ENCODE data around the gene D2HGDH. TPM values are rescaled to one million over a fixed set of nuclear protein-coding genes. Genes with fewer than 3 reads are reported as not detected.

D2HGDH gene
- total and polyA plus RNA-seq, 9 of the 15 experiments (the other 6 are each of a cell fraction or from before 2014, with no cell fraction given) = 0.39 to 30.8 (median 10.3) TPM

- TF ChIP-seq CHAMP1 (IDR thresholded peaks at IDR 0.05) = no peak
- TF ChIP-seq TBL1XR1 (IDR thresholded peaks at IDR 0.05; ENCODE audit: low read length in 2 of 2) = no peak; a peak in 1 of 4 replicates
- peak in 1 of 2 experiments; percentile 57; a peak in 2 of 4 replicates for TF ChIP-seq FOXK2 (conservative IDR thresholded peaks at IDR 0.05 in 1 of 2, IDR thresholded peaks at IDR 0.05 in 1 of 2; ENCODE audit: low read depth in 2 of 2)
- TF ChIP-seq ETV1 (tag; conservative IDR thresholded peaks at IDR 0.05; ENCODE audit: low read depth) = peak; percentile 33; the same call in 1 of the 2 replicates
- TF ChIP-seq BRCA1 (IDR thresholded peaks at IDR 0.05) = no peak
- TF ChIP-seq BRCA1 (CRISPR knock-in tag; IDR thresholded peaks at IDR 0.05) = no peak
- no peak for TF ChIP-seq THRB (CRISPR knock-in tag; conservative IDR thresholded peaks at IDR 0.05)
- no peak for TF ChIP-seq TRIM25 (IDR thresholded peaks at IDR 0.05; ENCODE audit: borderline replicate concordance)
- no peak for TF ChIP-seq PPARD (CRISPR knock-in tag; IDR thresholded peaks at IDR 0.05)
- no peak for TF ChIP-seq ATF4 (CRISPR knock-in tag; IDR thresholded peaks at IDR 0.05)
- TF ChIP-seq CGGBP1 (CRISPR knock-in tag; IDR thresholded peaks at IDR 0.05) = no peak
- no peak for TF ChIP-seq DLX4 (CRISPR knock-in tag; IDR thresholded peaks at IDR 0.05)
- no peak for TF ChIP-seq SPI1 (IDR thresholded peaks at IDR 0.05; ENCODE audit: borderline replicate concordance, low read depth, low read length)
- no peak for TF ChIP-seq NFE2 (IDR thresholded peaks at IDR 0.05; ENCODE audit: low read depth)
- TF ChIP-seq POLR2AphosphoS5 (IDR thresholded peaks at IDR 0.05; ENCODE audit: control insufficient read depth, insufficient read depth, low read depth, low read length) = peak; percentile 74
- TF ChIP-seq LEF1 (IDR thresholded peaks at IDR 0.05) = no peak
- TF ChIP-seq STAG1 (CRISPR knock-in tag; IDR thresholded peaks at IDR 0.05; ENCODE audit: borderline replicate concordance) = no peak
- no peak for TF ChIP-seq ZNF239 (CRISPR knock-in tag; IDR thresholded peaks at IDR 0.05)
- peak; percentile 85 for TF ChIP-seq L3MBTL2 (IDR thresholded peaks at IDR 0.05)
- TF ChIP-seq CHCHD3 (CRISPR knock-in tag; IDR thresholded peaks at IDR 0.05) = no peak
Observed at GRCh38 chr2:241686650-241687425, 47.6 kb upstream of the D2HGDH start, which contains the start of gene DTYMK (continued).
